ENCODE data around the gene KCNK18.
"Not testable (repeated sequence)": the region's sequence is repeated elsewhere in the genome, so short reads cannot be mapped to it uniquely, and the experiment has no call there.

KCNK18 gene

DNA sequence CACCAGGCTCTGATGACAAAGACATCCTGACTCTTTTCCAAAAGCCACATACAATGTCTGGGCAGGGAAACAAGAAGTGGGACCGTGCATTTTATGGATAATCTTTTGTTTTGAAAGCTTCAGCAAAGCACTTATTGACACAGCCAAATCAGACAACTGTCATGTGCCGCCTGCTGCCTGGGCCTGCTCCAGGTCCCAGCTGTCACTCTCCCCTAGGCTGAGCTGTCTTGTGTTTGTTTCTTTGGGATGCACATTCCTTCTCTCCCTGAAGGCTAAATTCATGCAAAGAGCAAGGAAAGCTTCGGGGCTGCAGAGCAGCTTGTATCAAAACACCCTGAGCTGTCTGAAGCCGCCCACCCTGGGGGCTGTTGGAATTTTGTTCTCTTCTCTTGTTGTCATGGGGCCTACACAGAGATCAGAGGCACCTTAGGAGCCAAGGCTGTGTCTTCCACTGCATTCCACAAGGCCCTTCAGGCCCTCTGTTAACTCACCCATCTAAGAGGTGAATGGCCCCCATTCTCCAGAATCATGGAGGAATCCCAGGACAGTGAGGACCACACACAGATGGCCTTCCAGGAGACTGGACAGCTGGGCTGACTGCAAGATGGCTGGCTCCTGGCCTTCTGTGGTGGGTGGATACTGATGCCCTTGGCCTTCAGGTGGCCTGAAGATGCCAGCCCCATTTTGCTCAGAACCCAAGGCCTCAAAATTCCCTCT, 25.8 kb downstream of the KCNK18 start:
- no peak overlapping the region for H3K9ac ChIP-seq (ENCODE audit: low read length)
- no peak overlapping the region for H3K27ac ChIP-seq (ENCODE audit: low read depth, low read length)
- H3K27me3 ChIP-seq (ENCODE audit: control insufficient read depth, insufficient read depth, low read length), result peaks cover 10% of the 10 kb centered on the region
- 0 out of 2 replicates have a peak, but pooled peaks cover 2% of the 10 kb centered on the region for H3K9me3 ChIP-seq (ENCODE audit: control insufficient read depth, insufficient read depth, low read depth, low read length)
- 0 out of 2 replicates have a peak, but pooled peaks cover 3% of the 10 kb centered on the region for H3K4me1 ChIP-seq (ENCODE audit: control insufficient read depth, insufficient read depth, low read length)
- no peaks in the 10 kb centered on the region for H3K36me3 ChIP-seq (ENCODE audit: control insufficient read depth, insufficient read depth, low read length)
- H3K4me3 ChIP-seq (ENCODE audit: low read depth, low read length), result no peak overlapping the region

DNA sequence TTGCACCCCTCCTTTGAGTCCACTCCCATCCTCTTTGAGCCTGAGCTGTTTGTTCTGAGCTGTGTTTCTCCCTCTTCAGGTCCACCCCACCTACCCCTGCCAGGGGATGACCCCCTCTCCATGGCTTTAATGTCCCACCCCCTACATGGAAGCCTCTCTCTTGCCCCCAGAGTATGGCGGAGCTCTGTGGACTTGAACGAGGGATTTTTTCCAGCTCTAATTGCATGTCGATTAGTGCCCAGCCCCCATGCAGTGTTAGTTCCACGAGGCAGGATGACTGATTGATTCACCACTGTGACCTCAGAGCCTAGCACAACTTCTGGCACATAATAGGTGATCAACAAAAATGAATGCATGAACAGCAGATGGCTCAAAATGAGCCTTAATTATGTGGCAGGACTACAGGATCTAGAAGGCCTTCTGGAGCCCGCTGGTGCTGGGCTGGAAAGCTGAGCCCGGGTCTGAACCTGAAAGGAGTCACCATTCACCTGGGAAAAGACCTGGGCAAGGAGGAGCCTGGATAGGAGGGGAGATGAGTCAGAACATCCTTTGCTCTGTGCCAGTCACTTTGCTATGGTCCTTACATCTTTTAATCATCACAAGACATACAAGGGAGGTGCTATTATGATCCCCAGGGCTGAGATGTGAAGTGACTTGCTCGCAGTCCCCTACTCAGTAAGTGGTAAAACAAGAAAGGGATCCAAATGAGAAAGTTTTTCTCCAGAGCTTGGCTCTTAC, 26.6 kb downstream of the KCNK18 start:
- Histone ChIP-seq H3K4me1 (ENCODE audit: control insufficient read depth, insufficient read depth, low read length) (0 out of 2 replicates have a peak, but pooled peaks cover 3% of the 10 kb centered on the region), H3K27ac (ENCODE audit: low read depth, low read length) (no peak overlapping the region), H3K36me3 (ENCODE audit: control insufficient read depth, insufficient read depth, low read length) (no peaks in the 10 kb centered on the region), H3K4me3 (ENCODE audit: low read depth, low read length) (no peak overlapping the region), H3K9ac (ENCODE audit: low read length) (no peak overlapping the region), H3K9me3 (ENCODE audit: control insufficient read depth, insufficient read depth, low read depth, low read length) (0 out of 2 replicates have a peak, but pooled peaks cover 2% of the 10 kb centered on the region), H3K27me3 (ENCODE audit: control insufficient read depth, insufficient read depth, low read length) (peaks cover 11% of the 10 kb centered on the region; the same call in 1 of the 2 replicates)

DNA sequence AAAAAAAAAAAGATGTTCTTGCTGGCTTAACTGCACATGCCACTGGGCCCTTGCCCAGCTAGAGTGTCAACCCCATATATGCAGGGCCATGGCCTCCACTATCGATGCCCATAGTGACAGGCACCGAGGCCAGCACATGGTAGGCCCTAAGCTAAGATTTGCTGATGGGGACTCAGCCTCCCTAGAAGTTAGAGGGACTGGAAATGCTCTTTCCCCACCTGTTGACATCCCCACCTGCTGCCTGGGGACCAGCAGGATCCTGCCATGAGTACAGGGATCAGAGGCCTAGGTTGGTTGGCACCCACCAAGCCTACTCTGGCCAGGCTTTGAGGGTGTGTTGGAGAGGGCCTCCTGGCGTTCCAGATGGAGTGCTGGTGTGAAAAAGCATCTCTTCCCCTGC, 27.6 kb downstream of the KCNK18 start:
- Histone ChIP-seq H3K4me3 (ENCODE audit: low read depth, low read length) (no peak overlapping the region), H3K27ac (ENCODE audit: low read depth, low read length) (no peak overlapping the region)

DNA sequence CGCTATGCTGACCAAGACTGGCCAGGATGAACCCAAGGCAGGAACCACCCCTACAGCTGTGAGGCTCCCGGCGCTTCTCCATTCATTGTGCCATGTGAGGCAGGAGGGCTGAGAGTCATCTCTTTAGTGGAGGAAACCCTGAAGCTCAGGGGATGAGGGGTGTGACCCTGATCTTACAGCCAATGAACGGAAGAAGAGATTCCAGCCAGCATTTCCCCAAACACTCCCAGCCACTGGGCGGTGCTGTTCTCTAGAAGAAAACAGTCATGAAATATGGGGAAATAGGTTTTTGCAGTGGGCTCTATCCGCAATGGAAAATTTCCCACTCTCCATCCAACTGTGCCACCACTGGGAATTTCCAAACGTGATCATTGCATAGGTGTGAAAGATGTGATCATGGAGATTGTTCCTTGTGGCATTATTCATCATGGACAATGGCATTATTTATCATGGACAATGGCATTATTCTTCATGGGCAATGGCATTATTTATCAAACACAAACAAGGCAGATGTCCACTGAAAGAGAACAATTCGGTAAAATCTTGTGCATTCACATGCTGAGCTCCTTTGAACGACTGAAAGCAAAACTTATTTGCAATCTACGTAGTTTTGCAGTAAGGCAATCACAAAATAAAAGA, 29.6 kb downstream of the KCNK18 start:
- H3K9ac ChIP-seq (ENCODE audit: low read length), result no peak overlapping the region
- H3K9me3 ChIP-seq (ENCODE audit: control insufficient read depth, insufficient read depth, low read depth, low read length), result 0 out of 2 replicates have a peak, but pooled peaks cover 8% of the 10 kb centered on the region

More for the DNA sequence above, 27.6 kb downstream of the KCNK18 start:
- H3K27me3 ChIP-seq (ENCODE audit: control insufficient read depth, insufficient read depth, low read length), result peaks cover 8% of the 10 kb centered on the region; the same call in 1 of the 2 replicates
- H3K9ac ChIP-seq (ENCODE audit: low read length), result no peak overlapping the region
- 0 out of 2 replicates have a peak, but pooled peaks cover 7% of the 10 kb centered on the region for H3K9me3 ChIP-seq (ENCODE audit: control insufficient read depth, insufficient read depth, low read depth, low read length)
- H3K36me3 ChIP-seq (ENCODE audit: control insufficient read depth, insufficient read depth, low read length), result no peaks in the 10 kb centered on the region
- 0 out of 2 replicates have a peak, but pooled peaks cover 3% of the 10 kb centered on the region for H3K4me1 ChIP-seq (ENCODE audit: control insufficient read depth, insufficient read depth, low read length)

DNA sequence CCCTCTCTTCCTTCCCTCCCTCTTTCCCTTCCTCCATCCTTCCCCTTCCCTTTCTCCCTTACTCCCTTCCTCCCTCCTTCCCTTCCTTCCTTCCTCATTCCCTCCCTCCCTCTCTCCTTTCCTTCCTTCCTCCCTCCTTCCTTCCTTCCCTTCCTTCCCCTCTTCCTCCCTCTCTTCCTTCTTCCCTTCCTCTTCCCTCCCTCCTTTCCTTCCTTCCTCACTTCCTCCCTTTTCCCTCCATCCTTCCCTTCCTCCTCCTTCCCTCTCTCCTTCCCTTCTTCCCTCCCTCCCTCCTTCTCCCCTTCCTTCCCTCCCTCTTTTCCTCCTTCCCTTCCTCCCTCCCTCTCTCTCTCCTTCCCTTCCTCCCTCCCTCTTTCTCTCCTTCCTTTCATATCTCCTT, 30.9 kb downstream of the KCNK18 start:
- H3K27me3 ChIP-seq (ENCODE audit: control insufficient read depth, insufficient read depth, low read length), result peaks cover 16% of the 10 kb centered on the region
- no peak overlapping the region for H3K9ac ChIP-seq (ENCODE audit: low read length)
- H3K9me3 ChIP-seq (ENCODE audit: control insufficient read depth, insufficient read depth, low read depth, low read length), result 0 out of 2 replicates have a peak, but pooled peaks cover 8% of the 10 kb centered on the region
- no peaks in the 10 kb centered on the region for H3K36me3 ChIP-seq (ENCODE audit: control insufficient read depth, insufficient read depth, low read length)
- no peak overlapping the region for H3K27ac ChIP-seq (ENCODE audit: low read depth, low read length)
- no peaks in the 10 kb centered on the region for H3K4me1 ChIP-seq (ENCODE audit: control insufficient read depth, insufficient read depth, low read length)
- H3K4me3 ChIP-seq (ENCODE audit: low read depth, low read length), result no peak overlapping the region

More for the DNA sequence above, 29.6 kb downstream of the KCNK18 start:
- Histone ChIP-seq H3K4me3 (ENCODE audit: low read depth, low read length) (no peak overlapping the region), H3K36me3 (ENCODE audit: control insufficient read depth, insufficient read depth, low read length) (no peaks in the 10 kb centered on the region), H3K27me3 (ENCODE audit: control insufficient read depth, insufficient read depth, low read length) (peaks cover 14% of the 10 kb centered on the region), H3K27ac (ENCODE audit: low read depth, low read length) (no peak overlapping the region), H3K4me1 (ENCODE audit: control insufficient read depth, insufficient read depth, low read length) (no peaks in the 10 kb centered on the region)

DNA sequence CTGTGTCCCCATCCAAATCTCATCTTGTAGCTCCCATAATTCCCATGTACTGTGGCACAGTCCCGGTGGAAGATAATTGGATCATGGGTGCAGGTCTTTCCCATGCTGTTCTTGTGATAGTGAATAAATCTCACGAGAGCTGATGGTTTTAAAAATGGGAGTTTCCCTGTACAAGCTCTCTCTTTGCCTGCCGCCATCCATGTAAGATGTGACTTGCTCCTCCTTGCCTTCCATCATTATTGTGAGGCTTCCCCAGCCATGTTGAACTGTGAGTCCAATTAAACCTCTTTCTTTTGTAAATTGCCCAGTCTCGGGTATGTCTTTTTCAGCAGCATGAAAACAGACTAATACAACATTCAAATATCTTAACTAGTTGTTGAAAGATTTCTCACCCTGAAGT, 32.8 kb downstream of the KCNK18 start:
- H3K4me1 ChIP-seq (ENCODE audit: control insufficient read depth, insufficient read depth, low read length); H3K36me3 ChIP-seq (ENCODE audit: control insufficient read depth, insufficient read depth, low read length); H3K9ac ChIP-seq (ENCODE audit: low read length); H3K4me3 ChIP-seq (ENCODE audit: low read depth, low read length); H3K27ac ChIP-seq (ENCODE audit: low read depth, low read length); H3K9me3 ChIP-seq (ENCODE audit: control insufficient read depth, insufficient read depth, low read depth, low read length): not testable (repeated sequence)
- peaks cover 22% of the 10 kb centered on the region for H3K27me3 ChIP-seq (ENCODE audit: control insufficient read depth, insufficient read depth, low read length)

DNA sequence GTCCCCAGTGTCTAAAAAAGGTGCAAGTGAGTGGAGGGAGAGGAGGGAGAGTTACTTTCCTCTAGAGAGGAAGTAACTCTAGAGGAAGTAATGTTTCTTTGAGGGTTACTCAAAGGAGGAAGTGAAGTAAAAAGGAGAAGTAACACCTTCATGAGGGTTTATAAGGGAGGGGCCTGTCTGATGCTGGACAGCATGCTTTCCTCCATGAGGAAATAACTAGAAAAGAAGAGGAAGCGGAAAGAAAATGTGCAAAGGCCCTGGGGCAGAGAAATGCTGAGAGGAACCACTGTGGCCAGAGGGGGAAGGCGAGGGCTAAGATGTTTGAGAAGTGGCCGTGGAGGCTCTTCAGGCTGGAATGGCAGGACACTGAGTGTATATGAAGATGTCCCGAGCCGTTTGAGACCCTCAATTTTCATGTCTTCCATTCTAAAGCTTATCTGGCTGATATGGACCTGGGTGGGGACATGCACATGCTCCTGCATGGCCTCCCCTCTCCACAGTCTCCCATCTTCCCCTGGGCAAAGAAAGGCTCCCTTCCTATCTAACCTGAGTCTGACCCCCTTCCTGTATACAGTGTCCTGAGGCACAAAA, 40.2 kb downstream of the KCNK18 start:
- no peaks in the 10 kb centered on the region; the same call in 1 of the 2 replicates for H3K4me1 ChIP-seq (ENCODE audit: control insufficient read depth, insufficient read depth, low read length)
- H3K9me3 ChIP-seq (ENCODE audit: control insufficient read depth, insufficient read depth, low read depth, low read length), result no peaks in the 10 kb centered on the region
- peaks cover 63% of the 10 kb centered on the region for H3K27me3 ChIP-seq (ENCODE audit: control insufficient read depth, insufficient read depth, low read length)
- no peak overlapping the region for H3K4me3 ChIP-seq (ENCODE audit: low read depth, low read length)
- H3K36me3 ChIP-seq (ENCODE audit: control insufficient read depth, insufficient read depth, low read length), result no peaks in the 10 kb centered on the region
- H3K9ac ChIP-seq (ENCODE audit: low read length), result no peak overlapping the region
- H3K27ac ChIP-seq (ENCODE audit: low read depth, low read length), result no peak overlapping the region

DNA sequence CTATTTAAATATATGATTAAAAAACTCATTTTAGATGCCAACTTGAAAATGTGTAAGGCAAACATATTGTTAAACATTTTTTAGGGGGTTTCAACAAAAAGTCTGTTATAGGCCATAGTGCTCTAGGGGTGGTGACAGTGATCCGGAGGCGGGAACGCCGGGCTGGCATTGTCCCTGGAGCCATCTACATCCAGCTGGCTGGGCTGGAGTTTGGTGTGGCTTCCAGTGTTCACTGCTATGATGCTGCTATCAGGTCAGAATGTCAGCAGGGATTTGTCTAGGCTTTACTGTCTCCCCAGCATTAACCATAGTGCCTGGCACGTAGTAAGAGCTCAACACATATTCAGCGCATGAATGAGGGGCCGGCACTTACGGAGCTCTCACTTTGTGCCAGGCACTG, 41.8 kb downstream of the KCNK18 start:
- no peaks in the 10 kb centered on the region for H3K36me3 ChIP-seq (ENCODE audit: control insufficient read depth, insufficient read depth, low read length)
- H3K27me3 ChIP-seq (ENCODE audit: control insufficient read depth, insufficient read depth, low read length), result peaks cover 73% of the 10 kb centered on the region
- H3K4me1 ChIP-seq (ENCODE audit: control insufficient read depth, insufficient read depth, low read length), result no peaks in the 10 kb centered on the region; the same call in 1 of the 2 replicates
- H3K27ac ChIP-seq (ENCODE audit: low read depth, low read length), result no peak overlapping the region
- no peaks in the 10 kb centered on the region for H3K9me3 ChIP-seq (ENCODE audit: control insufficient read depth, insufficient read depth, low read depth, low read length)
- no peak overlapping the region for H3K9ac ChIP-seq (ENCODE audit: low read length)
- no peak overlapping the region for H3K4me3 ChIP-seq (ENCODE audit: low read depth, low read length)

DNA sequence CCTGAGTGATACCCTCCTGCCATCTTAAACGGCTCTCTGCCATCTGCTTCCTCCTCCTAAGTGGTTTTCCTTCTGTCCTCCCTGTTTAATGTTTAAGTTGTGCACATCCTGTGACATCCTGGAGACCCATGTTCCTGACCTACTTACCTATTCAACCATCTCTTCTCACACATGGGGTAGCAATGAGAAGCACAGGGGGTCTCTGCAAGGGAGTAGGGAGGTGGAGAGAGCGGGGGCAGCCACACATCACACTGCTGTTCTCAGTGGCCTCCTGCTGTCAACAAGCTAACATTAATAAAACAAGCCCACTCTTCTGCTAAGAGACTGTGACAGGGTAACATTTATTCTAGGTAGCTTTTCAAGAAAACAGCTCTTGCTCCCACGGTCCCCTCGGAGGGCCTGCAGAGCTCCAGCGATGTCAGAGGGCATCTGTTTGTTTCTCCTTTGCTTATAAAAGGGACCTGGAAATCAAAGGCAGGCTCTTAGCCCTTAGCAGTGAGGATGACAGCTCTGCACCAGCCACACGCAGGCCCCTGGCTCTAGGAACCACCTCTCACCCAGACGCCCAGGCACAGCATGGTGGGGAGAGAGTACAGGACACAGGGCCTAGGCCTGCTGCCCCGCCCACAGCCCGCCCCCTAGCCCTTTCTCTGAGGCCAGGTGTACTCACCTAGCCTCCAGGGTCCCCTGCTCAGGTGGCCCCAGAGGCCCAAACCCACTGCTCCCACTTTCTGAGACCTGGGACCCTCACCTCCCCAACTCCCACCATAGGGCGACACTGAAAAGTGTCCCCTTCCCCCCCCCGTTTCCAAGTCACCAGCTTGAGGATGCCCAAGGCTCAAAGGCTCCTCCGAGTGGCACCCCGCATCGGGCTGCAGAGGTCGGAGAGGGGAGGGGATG, 42.7 kb downstream of the KCNK18 start:
- Histone ChIP-seq H3K4me1 (ENCODE audit: control insufficient read depth, insufficient read depth, low read length) (no peaks in the 10 kb centered on the region; the same call in 1 of the 2 replicates), H3K9ac (ENCODE audit: low read length) (no peak overlapping the region), H3K27me3 (ENCODE audit: control insufficient read depth, insufficient read depth, low read length) (peaks cover 81% of the 10 kb centered on the region), H3K4me3 (ENCODE audit: low read depth, low read length) (peak overlapping the region; percentile 66), H3K36me3 (ENCODE audit: control insufficient read depth, insufficient read depth, low read length) (no peaks in the 10 kb centered on the region), H3K27ac (ENCODE audit: low read depth, low read length) (no peak overlapping the region), H3K9me3 (ENCODE audit: control insufficient read depth, insufficient read depth, low read depth, low read length) (no peaks in the 10 kb centered on the region)
